Panc1 (cell line): ENCODE results near the gene FNTB. TPM values are rescaled to one million over a fixed set of nuclear protein-coding genes. Genes with fewer than 3 reads are reported as not detected.

Source experiments
- ATAC-seq: fragments of 200-7000 bp; cut with Tn5 transposase; 2 replicates; pipeline ENCODE4 v1.9.1; 2020; ENCODE audit warnings: mild to moderate bottlenecking, moderate library complexity
- BruUV-seq: library from RNA; stranded (reverse); fragments of 400-500 nt; replicated peaks from 2 replicates; lab custom pipeline; 2021; lab: Mats Ljungman, UMichigan
- CTCF ChIA-PET: fragments of 300-600 bp; sonication (Branson Sonifier 250); formaldehyde crosslinking; loops from one replicate; lab custom pipeline; 2022; ENCODE audit warnings: antibody characterized with exemption; lab: Charles Lee
- POLR2A ChIA-PET: fragments of 300-600 bp; sonication (Branson Sonifier 250); formaldehyde crosslinking; loops from one replicate; lab custom pipeline; 2022; ENCODE audit warnings: antibody characterized with exemption; lab: Charles Lee
- DNase-seq: peaks from one replicate; pipeline ENCODE4 v3.0.0-alpha.2; 2010; ENCODE audit warnings: low read depth, low spot score
- H3K27ac ChIP-seq: 2 replicates; pipeline ENCODE4 v1.5.1; 2011; ENCODE audit warnings: mild to moderate bottlenecking, low read length, inconsistent platforms
- H3K27me3 ChIP-seq: fragments of 200-500 bp; sonication (Bioruptor generic); 2 replicates; pipeline ENCODE4 v1.6.0; 2014; ENCODE audit warnings: low read length, inconsistent platforms; ENCODE audit not compliant: control insufficient read depth, insufficient read depth
- H3K36me3 ChIP-seq: fragments of 200-500 bp; sonication (Bioruptor generic); 2 replicates; pipeline ENCODE4 v1.5.1; 2014; ENCODE audit warnings: inconsistent platforms, mild to moderate bottlenecking, low read length, moderate library complexity; ENCODE audit not compliant: control insufficient read depth, insufficient read depth
- H3K4me1 ChIP-seq: 2 replicates; pipeline ENCODE4 v1.5.1; 2011; ENCODE audit warnings: inconsistent platforms, mild to moderate bottlenecking, low read length, moderate library complexity; ENCODE audit not compliant: control insufficient read depth, insufficient read depth
- H3K4me3 ChIP-seq, 2 experiments: 2 replicates each; pipeline ENCODE4 v1.5.1; 2011 to 2012; ENCODE audit warnings: low read depth in 2 of 2, low read length in 2 of 2, mild to moderate bottlenecking in 2 of 2, inconsistent platforms in 1 of 2, moderate library complexity in 1 of 2
- H3K9me3 ChIP-seq: fragments of 200-500 bp; sonication (Bioruptor generic); 2 replicates; pipeline ENCODE4 v1.5.1; 2014; ENCODE audit warnings: low read depth, mild to moderate bottlenecking, inconsistent platforms, low read length, moderate library complexity; ENCODE audit not compliant: control insufficient read depth, insufficient read depth
- CTCF ChIP-seq: fragments of 450-650 bp; IDR thresholded peaks from 2 replicates; pipeline ENCODE4 v1.5.1; 2017; ENCODE audit warnings: mild to moderate bottlenecking
- POLR2AphosphoS5 ChIP-seq: IDR thresholded peaks from 2 replicates; pipeline ENCODE4 v1.6.1; 2012; ENCODE audit warnings: mild to moderate bottlenecking, low read depth, low read length, moderate library complexity
- REST ChIP-seq, 2 experiments: IDR thresholded peaks; 2 replicates each; pipeline ENCODE4 v1.6.1; 2011 to 2012; ENCODE audit warnings: low read depth in 2 of 2, control low read depth in 1 of 2, low read length in 1 of 2, mild to moderate bottlenecking in 1 of 2, moderate library complexity in 1 of 2; ENCODE audit not compliant: insufficient read depth in 1 of 2
- SIN3A ChIP-seq: IDR thresholded peaks from 2 replicates; pipeline ENCODE4 v1.6.1; 2012; ENCODE audit warnings: low read depth, mild to moderate bottlenecking, low read length, moderate library complexity, borderline replicate concordance; ENCODE audit not compliant: insufficient read depth
- TCF7L2 ChIP-seq: IDR thresholded peaks from 2 replicates; pipeline ENCODE4 v1.6.1; 2011; ENCODE audit warnings: mild to moderate bottlenecking, low read depth, low read length, inconsistent platforms
- in situ Hi-C: cut with HindIII; loops from 2 replicates; pipeline ENCODE4 v1.10.0; 2016; ENCODE audit warnings: low sequenced_read_pairs, low pct_unique_long_range_greater_than_20kb
- intact Hi-C: fragments of 100-400 bp; cut with micrococcal nuclease; formaldehyde crosslinking; loops from one replicate; pipeline ENCODE4 v1.10.0; 2022; ENCODE audit not compliant: unreplicated experiment
- total RNA-seq: library from RNA; stranded (reverse); gene quantifications from one replicate; pipeline ENCODE4 v1.2.1, GENCODE V29; 2021; ENCODE audit not compliant: unreplicated experiment

The FNTB gene
- total RNA-seq, 1 experiment from 2014 or later: 13.3 TPM

- DNase-seq (no peak), ATAC-seq (no peak)
- no TSS peak for BruUV-seq
- H3K4me1 ChIP-seq: no peaks in the 10 kb centered on the region
- H3K27me3 ChIP-seq: no peaks in the 10 kb centered on the region
- in situ Hi-C loops: no loop called here
- no peak for TF ChIP-seq TCF7L2
- no peak for TF ChIP-seq POLR2AphosphoS5
- no peak for TF ChIP-seq REST (IDR thresholded peaks at IDR 0.05; ENCODE audit: insufficient read depth in 1 of 2, low read depth in 2 of 2, low read length in 1 of 2)
- TF ChIP-seq CTCF: no peak
- no peak for TF ChIP-seq SIN3A
- no peak overlapping the region for H3K4me3 ChIP-seq
- ChIA-PET POLR2A (no interaction called here), CTCF (no interaction called here)
- no peaks in the 10 kb centered on the region for H3K36me3 ChIP-seq
- no peak overlapping the region for H3K27ac ChIP-seq
- intact Hi-C loops: no loop called here
- H3K9me3 ChIP-seq: no peaks in the 10 kb centered on the region
Observed at GRCh38 chr14:64963611-64964010, 23.1 kb upstream of the FNTB start.

- POLR2A ChIA-PET: no interaction called here
- Histone ChIP-seq H3K4me3 (no peak overlapping the region), H3K9me3 (no peaks in the 10 kb centered on the region), H3K27ac (no peak overlapping the region), H3K27me3 (no peaks in the 10 kb centered on the region; the same call in 1 of the 2 replicates), H3K4me1 (no peaks in the 10 kb centered on the region), H3K36me3 (no peaks in the 10 kb centered on the region)
- in situ Hi-C loops (no loop called here), intact Hi-C loops (no loop called here)
- CTCF ChIA-PET: no interaction called here
- ATAC-seq (no peak), DNase-seq (no peak)
- TF ChIP-seq POLR2AphosphoS5 (no peak), CTCF (no peak), REST (IDR thresholded peaks at IDR 0.05; ENCODE audit: insufficient read depth in 1 of 2, low read depth in 2 of 2, low read length in 1 of 2) (no peak), TCF7L2 (no peak), SIN3A (no peak)
- BruUV-seq: no TSS peak
Observed at GRCh38 chr14:64965356-64966000, 21.2 kb upstream of the FNTB start.
